H1 (cell line): ENCODE data around the gene ALDH1A3. TPM values are rescaled to one million over a fixed set of nuclear protein-coding genes. Genes with fewer than 3 reads are reported as not detected.

Source experiments
- CHD1 ChIP-seq: IDR thresholded peaks from 2 replicates; pipeline ENCODE4 v1.6.1; 2012; ENCODE audit warnings: low read depth, low read length, improper control_type of control experiment
- CTBP2 ChIP-seq: IDR thresholded peaks from 2 replicates; pipeline ENCODE4 v1.7.0; 2011; ENCODE audit warnings: borderline replicate concordance, mild to moderate bottlenecking, moderate library complexity, mixed read lengths, low read length; ENCODE audit not compliant: insufficient read depth, insufficient read length
- HDAC6 ChIP-seq: IDR thresholded peaks from one replicate; pipeline ENCODE4 v1.7.1; 2012; ENCODE audit warnings: low read depth, mild to moderate bottlenecking, inconsistent platforms, low read length, moderate library complexity
- POLR2AphosphoS5 ChIP-seq: IDR thresholded peaks from 2 replicates; pipeline ENCODE4 v1.6.1; 2011; ENCODE audit warnings: low read depth, low read length
- RNF2 ChIP-seq: fragments of 200-900, 300-1000 bp; sonication (generic); IDR thresholded peaks from 2 replicates; pipeline ENCODE4 v1.7.1; 2016; ENCODE audit warnings: borderline replicate concordance, low read depth, mild to moderate bottlenecking, antibody characterized with exemption, low read length; ENCODE audit not compliant: poor library complexity, severe bottlenecking; ENCODE audit errors: missing control alignments
- polyA plus RNA-seq, 7 experiments: library from polyadenylated mRNA; depleted of rRNA in 3 of 7; stranded (reverse) in 5 of 7; unstranded in 2 of 7; fragments of >200 nt in 5 of 7; fragments of 200-250 nt in 2 of 7; gene quantifications; 1 replicate in 5 of 7; 2 replicates in 1 of 7; 4 replicates in 1 of 7; pipeline versions ENCODE4 v1.2.1 to v1.2.3, GENCODE V29; 2011 to 2013; ENCODE audit warnings: missing spikeins in 2 of 7, mixed read lengths in 2 of 7
- total RNA-seq: library from RNA; stranded (reverse); fragmentation: NEBNext Ultra II Directional; extraction: Animal tissue kit (Norgen Biotek cat#: 25700); gene quantifications from 2 replicates; pipeline ENCODE4 v1.2.1, GENCODE V29; 2021
- TF ChIP-seq, protein P1 (sequence below): IDR thresholded peaks from 2 replicates; pipeline ENCODE4 v1.6.1; 2011; ENCODE audit warnings: low read length, improper control_type of control experiment

ALDH1A3 gene
- total and polyA plus RNA-seq, 2 of the 8 experiments (the other 6 are each of a cell fraction or from before 2014, with no cell fraction given) = 2.2 to 5.5 TPM

DNA sequence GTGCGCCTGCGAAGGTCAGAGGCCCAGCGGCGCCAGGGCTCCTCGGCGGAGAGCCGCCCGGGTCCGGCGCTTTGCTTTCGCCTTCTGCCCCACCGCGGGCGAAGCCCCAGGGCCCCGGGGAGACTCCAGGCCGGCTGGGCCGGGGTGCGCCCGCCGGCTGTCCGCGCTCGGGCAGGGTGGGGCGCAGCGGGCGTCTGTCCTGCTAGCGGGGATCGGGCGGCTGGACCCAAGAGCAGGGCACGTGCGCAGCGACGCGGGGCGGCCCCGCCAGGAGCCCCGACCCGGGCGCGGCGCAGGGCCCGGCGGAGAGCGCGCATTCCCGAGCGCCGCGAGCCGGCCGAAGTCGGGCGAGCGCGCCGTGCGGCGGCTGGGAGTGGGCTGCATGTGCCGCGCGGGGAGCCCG is 569 bp upstream of the ALDH1A3 start (continued):
- no peak for TF ChIP-seq HDAC6
- no peak for TF ChIP-seq CHD1
- TF ChIP-seq, protein P1, sequence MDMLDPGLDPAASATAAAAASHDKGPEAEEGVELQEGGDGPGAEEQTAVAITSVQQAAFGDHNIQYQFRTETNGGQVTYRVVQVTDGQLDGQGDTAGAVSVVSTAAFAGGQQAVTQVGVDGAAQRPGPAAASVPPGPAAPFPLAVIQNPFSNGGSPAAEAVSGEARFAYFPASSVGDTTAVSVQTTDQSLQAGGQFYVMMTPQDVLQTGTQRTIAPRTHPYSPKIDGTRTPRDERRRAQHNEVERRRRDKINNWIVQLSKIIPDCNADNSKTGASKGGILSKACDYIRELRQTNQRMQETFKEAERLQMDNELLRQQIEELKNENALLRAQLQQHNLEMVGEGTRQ = no peak
- no peak for TF ChIP-seq RNF2
- TF ChIP-seq CTBP2 = no peak
- TF ChIP-seq POLR2AphosphoS5 = no peak
- TF ChIP-seq, all 59 proteins: peak for 5
